SH-SY5Y (cell line): ENCODE results near the gene CD44.

Source experiments
- GATA2 ChIP-seq: IDR thresholded peaks from 2 replicates; pipeline ENCODE4 v1.6.1; 2011; ENCODE audit warnings: mild to moderate bottlenecking, low read depth, low read length
- GATA3 ChIP-seq: IDR thresholded peaks from 2 replicates; pipeline ENCODE4 v1.6.1; 2011; ENCODE audit warnings: low read depth, mild to moderate bottlenecking, low read length, moderate library complexity

DNA sequence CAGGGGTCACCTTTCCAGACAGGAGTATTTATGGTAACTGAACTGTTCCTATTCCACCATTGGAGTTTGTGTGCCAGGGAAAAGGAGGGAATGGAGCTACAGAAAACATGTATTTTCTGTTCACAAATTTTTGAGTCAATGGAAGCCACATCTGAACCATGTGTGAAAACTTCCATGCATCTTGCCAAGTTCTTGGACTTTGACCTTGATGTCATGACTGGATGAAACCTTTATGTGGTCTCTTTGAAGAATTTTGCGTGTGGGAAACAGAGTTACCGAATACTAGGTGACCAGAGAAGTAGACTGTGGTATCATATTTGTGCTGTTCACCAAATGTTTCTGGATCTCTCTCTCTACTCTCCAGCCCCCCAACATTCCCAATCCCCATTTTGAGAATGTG, 104.8 kb downstream of the CD44 start:
- TF ChIP-seq GATA2 (no peak), GATA3 (no peak)
